GM12873 (cell line): ENCODE data around the gene MAPKAPK2.

Source experiments
- TF ChIP-seq, protein P1 (sequence below): IDR thresholded peaks from 2 replicates; pipeline ENCODE4 v1.5.1; 2012; ENCODE audit warnings: low read depth, mild to moderate bottlenecking, moderate library complexity, low read length, control low read depth; ENCODE audit not compliant: insufficient read depth; ENCODE audit errors: missing control alignments

The MAPKAPK2 gene

DNA sequence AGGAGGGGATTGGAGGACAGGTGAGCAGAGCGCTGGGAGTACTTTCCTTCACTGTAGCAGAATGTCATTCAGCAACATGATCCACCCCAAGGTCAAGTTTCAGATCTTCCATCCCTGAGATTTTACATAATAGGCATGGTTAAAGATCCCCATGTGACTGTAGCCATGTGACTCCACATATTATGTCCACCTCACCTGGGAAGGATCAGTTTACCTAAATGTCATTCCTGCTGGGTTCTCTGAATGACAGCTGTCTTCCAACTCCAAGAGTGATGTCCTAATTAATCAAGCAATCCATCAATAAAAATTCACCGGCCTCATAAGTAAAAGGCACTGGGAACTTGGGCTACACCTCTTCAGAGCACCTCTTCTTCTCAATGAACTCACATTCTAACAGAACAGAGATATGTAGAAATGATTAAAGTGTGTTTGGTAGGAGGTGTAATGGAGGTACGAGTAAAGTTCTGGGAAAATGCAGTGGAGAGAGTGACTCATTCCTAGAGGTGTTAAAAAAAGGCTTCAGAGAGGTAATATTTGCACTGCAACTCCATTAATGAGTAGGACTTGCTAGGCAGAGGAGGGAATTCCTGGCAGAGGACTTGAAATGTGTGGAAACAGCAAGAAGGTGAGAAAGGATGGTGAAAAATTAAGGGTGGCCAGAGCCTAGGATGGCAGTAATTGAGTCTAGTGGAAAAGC is 22.2 kb upstream of the MAPKAPK2 start:
- TF ChIP-seq, protein P1, sequence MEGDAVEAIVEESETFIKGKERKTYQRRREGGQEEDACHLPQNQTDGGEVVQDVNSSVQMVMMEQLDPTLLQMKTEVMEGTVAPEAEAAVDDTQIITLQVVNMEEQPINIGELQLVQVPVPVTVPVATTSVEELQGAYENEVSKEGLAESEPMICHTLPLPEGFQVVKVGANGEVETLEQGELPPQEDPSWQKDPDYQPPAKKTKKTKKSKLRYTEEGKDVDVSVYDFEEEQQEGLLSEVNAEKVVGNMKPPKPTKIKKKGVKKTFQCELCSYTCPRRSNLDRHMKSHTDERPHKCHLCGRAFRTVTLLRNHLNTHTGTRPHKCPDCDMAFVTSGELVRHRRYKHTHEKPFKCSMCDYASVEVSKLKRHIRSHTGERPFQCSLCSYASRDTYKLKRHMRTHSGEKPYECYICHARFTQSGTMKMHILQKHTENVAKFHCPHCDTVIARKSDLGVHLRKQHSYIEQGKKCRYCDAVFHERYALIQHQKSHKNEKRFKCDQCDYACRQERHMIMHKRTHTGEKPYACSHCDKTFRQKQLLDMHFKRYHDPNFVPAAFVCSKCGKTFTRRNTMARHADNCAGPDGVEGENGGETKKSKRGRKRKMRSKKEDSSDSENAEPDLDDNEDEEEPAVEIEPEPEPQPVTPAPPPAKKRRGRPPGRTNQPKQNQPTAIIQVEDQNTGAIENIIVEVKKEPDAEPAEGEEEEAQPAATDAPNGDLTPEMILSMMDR = no peak

DNA sequence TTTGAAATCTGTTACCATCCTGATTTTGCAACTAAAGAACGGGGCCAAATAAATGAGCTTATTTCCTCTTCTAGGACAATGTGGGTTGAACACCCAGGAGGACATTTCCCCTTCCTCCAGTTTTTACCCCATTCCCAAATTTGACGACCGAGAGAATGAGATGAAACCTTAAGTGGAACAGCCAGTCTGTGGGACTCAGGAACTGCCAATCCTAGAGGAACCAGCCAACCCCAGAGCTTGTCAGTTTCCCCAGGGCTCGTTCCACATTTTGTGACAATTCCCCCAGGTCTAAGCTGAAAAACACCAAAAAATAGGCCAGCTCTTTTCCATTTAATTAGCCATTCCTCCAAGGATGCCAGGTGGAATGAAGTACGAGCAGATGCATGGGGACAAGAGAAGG is 21.3 kb upstream of the MAPKAPK2 start:
- TF ChIP-seq, protein P1 = no peak

GRCh38 chr1:206663832-206664652 is 20.7 kb upstream of the MAPKAPK2 start:
- TF ChIP-seq, protein P1 = peak; percentile 81

- TF ChIP-seq, protein P1 = no peak
Observed at GRCh38 chr1:206664740-206665139, 20.0 kb upstream of the MAPKAPK2 start.

GRCh38 chr1:206666031-206666561 is 18.6 kb upstream of the MAPKAPK2 start:
- TF ChIP-seq, protein P1 = no peak

GRCh38 chr1:206666954-206667665 is 17.6 kb upstream of the MAPKAPK2 start:
- TF ChIP-seq, protein P1 = no peak

DNA sequence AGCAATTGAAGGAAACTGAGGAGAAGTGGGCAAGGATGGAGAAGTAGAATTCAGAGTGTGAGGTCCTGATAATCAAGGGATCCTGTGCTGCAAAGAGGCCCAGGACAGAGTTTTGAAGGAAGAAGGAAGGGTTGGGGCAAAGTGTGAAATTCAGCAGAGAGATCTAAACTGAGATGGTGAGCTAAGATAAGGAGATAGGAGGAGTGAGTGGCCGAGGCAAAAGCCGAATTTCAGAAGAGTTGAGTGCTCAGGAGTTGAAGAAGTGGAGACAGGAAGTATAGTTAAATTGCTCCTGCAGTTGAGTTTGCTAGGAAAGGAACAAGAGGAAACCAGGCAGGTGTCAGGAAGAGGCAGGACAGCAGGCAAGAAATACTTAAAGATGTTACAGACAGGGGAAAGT is 16.4 kb upstream of the MAPKAPK2 start:
- TF ChIP-seq, protein P1 = no peak
